ENCODE data around the gene MMP1.

Gene MMP1

GRCh38 chr11:102829316-102830000, 31.5 kb upstream of the MMP1 start:
- DNase-seq (ENCODE audit: low spot score) = no peak
- TF ChIP-seq, protein P1, sequence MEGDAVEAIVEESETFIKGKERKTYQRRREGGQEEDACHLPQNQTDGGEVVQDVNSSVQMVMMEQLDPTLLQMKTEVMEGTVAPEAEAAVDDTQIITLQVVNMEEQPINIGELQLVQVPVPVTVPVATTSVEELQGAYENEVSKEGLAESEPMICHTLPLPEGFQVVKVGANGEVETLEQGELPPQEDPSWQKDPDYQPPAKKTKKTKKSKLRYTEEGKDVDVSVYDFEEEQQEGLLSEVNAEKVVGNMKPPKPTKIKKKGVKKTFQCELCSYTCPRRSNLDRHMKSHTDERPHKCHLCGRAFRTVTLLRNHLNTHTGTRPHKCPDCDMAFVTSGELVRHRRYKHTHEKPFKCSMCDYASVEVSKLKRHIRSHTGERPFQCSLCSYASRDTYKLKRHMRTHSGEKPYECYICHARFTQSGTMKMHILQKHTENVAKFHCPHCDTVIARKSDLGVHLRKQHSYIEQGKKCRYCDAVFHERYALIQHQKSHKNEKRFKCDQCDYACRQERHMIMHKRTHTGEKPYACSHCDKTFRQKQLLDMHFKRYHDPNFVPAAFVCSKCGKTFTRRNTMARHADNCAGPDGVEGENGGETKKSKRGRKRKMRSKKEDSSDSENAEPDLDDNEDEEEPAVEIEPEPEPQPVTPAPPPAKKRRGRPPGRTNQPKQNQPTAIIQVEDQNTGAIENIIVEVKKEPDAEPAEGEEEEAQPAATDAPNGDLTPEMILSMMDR (IDR thresholded peaks at IDR 0.05; ENCODE audit: extremely low read depth, missing control alignments) = no peak

DNA sequence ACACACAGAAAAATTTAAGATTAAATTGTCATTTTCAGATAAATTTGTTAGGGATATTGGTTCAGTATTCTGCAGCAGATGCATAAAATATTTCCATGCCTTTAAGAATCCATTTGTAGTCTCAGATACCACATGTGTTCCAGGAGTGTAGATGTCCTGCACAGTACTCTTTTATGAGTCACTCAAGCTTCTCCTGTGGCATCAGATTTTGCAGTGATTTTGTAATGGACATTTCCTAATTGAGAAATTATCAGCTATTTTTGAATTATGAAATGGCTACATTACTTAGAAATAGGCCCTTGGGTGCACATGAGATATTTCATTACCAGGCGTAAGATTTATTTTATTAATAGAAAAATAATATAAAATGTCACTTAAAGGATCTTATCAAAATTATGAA, 26.6 kb upstream of the MMP1 start:
- TF ChIP-seq, protein P1 (IDR thresholded peaks at IDR 0.05; ENCODE audit: extremely low read depth, missing control alignments) = no peak
- DNase-seq (ENCODE audit: low spot score) = no peak

GRCh38 chr11:102819491-102819890, 21.5 kb upstream of the MMP1 start:
- TF ChIP-seq, protein P1 (IDR thresholded peaks at IDR 0.05; ENCODE audit: extremely low read depth, missing control alignments) = no peak
- no peak for DNase-seq (ENCODE audit: low spot score)

DNA sequence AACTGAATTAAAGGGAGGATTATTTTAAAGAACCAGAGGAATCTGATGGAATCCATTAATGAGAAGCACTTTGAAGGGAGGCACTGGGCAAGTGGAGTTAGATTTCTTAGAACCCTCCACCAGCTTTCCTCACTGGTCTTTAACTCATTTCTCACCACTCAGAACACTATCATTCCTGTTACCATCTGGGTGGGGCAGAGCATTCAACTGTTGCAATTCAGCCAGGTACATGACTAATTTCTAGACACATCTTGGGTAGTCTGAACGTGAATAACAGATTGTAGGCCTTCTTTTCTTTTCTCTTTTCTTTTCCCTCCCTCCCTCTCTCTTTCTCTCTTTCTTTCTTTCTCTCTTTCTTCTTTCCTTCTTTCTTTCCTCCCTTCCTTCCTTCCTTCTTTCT, 15.5 kb upstream of the MMP1 start:
- DNase-seq (ENCODE audit: low spot score) = no peak
- TF ChIP-seq, protein P1 (IDR thresholded peaks at IDR 0.05; ENCODE audit: extremely low read depth, missing control alignments) = no peak

- no peak for DNase-seq (ENCODE audit: low spot score)
- TF ChIP-seq, protein P1 (IDR thresholded peaks at IDR 0.05; ENCODE audit: extremely low read depth, missing control alignments) = no peak
Measured at GRCh38 chr11:102812188-102812587, 14.2 kb upstream of the MMP1 start.

- TF ChIP-seq, protein P1 (IDR thresholded peaks at IDR 0.05; ENCODE audit: extremely low read depth, missing control alignments) = no peak
- DNase-seq (ENCODE audit: low spot score) = no peak
Measured at GRCh38 chr11:102810950-102811660, 13.1 kb upstream of the MMP1 start.

- DNase-seq (ENCODE audit: low spot score) = no peak
- TF ChIP-seq, protein P1 (IDR thresholded peaks at IDR 0.05; ENCODE audit: extremely low read depth, missing control alignments) = no peak
Measured at GRCh38 chr11:102809971-102810370, 12.0 kb upstream of the MMP1 start.
